Parathyroid adenoma (tissue), 2 donors: Measurements from ENCODE around the gene FBN2.

Experiments
- H2AFZ ChIP-seq: fragments of 300-600 bp; sonication (generic); one replicate; pipeline ENCODE4 v1.7.0; 2017; ENCODE audit warnings: antibody characterized with exemption, mild to moderate bottlenecking
- H3K27ac ChIP-seq: fragments of 300-600 bp; sonication (generic); one replicate; pipeline ENCODE4 v1.7.0; 2017
- H3K27me3 ChIP-seq: fragments of 300-600 bp; sonication (generic); one replicate; pipeline ENCODE4 v1.7.0; 2017; ENCODE audit warnings: low read length; ENCODE audit not compliant: control insufficient read depth, insufficient read depth
- H3K36me3 ChIP-seq: fragments of 300-600 bp; sonication (generic); one replicate; pipeline ENCODE4 v1.7.0; 2017; ENCODE audit warnings: low read length; ENCODE audit not compliant: control insufficient read depth, insufficient read depth
- H3K4me1 ChIP-seq: fragments of 300-600 bp; sonication (generic); one replicate; pipeline ENCODE4 v1.7.0; 2017; ENCODE audit warnings: control low read depth
- H3K4me2 ChIP-seq: fragments of 300-600 bp; sonication (generic); one replicate; pipeline ENCODE4 v1.7.0; 2017; ENCODE audit warnings: low read length
- H3K4me3 ChIP-seq: fragments of 300-600 bp; sonication (generic); one replicate; pipeline ENCODE4 v1.7.0; 2017; ENCODE audit warnings: low read depth, low read length
- H3K79me2 ChIP-seq: fragments of 300-600 bp; sonication (generic); one replicate; pipeline ENCODE4 v1.7.0; 2017; ENCODE audit warnings: control low read depth
- H3K9ac ChIP-seq: fragments of 300-600 bp; sonication (generic); one replicate; pipeline ENCODE4 v1.7.0; 2017; ENCODE audit warnings: mild to moderate bottlenecking
- H3K9me3 ChIP-seq: fragments of 300-600 bp; sonication (generic); one replicate; pipeline ENCODE4 v1.7.0; 2017; ENCODE audit warnings: low read length; ENCODE audit not compliant: control insufficient read depth
- TF ChIP-seq, protein P1 (sequence below): fragments of 300-600 bp; sonication (generic); IDR thresholded peaks from one replicate; pipeline ENCODE4 v1.7.0; 2017; ENCODE audit warnings: antibody characterized with exemption, mild to moderate bottlenecking
- donor health status: primary hyperparathyroidism.

Gene FBN2

DNA sequence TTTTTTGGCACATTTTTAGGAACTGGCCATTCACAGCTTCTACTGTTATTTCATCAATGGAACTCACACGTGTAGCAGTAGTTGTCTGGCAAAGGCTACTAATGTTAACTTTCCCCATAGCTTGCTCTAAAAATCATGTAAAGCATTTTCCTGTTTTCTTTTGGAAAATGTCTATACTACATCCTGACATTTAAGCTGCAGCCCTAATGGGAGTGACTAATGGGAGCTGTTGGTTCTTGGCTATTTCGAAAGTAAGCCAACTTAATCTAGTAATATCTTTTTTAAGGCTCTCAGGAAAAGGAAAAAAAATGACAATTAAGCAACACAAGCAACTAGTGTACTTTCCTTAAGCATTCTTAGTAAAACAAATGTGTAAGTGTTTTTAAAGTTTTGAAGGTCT, 285.3 kb downstream of the FBN2 start:
- no peaks in the 10 kb centered on the region for H3K36me3 ChIP-seq
- H3K27me3 ChIP-seq = no peaks in the 10 kb centered on the region
- H3K4me1 ChIP-seq = no peaks in the 10 kb centered on the region
- no peaks in the 10 kb centered on the region for H3K79me2 ChIP-seq
- H2AFZ ChIP-seq = no peak overlapping the region
- H3K9me3 ChIP-seq = no peaks in the 10 kb centered on the region
- H3K4me3 ChIP-seq = no peak overlapping the region
- no peak overlapping the region for H3K27ac ChIP-seq
- no peak overlapping the region for H3K4me2 ChIP-seq
- TF ChIP-seq, protein P1, sequence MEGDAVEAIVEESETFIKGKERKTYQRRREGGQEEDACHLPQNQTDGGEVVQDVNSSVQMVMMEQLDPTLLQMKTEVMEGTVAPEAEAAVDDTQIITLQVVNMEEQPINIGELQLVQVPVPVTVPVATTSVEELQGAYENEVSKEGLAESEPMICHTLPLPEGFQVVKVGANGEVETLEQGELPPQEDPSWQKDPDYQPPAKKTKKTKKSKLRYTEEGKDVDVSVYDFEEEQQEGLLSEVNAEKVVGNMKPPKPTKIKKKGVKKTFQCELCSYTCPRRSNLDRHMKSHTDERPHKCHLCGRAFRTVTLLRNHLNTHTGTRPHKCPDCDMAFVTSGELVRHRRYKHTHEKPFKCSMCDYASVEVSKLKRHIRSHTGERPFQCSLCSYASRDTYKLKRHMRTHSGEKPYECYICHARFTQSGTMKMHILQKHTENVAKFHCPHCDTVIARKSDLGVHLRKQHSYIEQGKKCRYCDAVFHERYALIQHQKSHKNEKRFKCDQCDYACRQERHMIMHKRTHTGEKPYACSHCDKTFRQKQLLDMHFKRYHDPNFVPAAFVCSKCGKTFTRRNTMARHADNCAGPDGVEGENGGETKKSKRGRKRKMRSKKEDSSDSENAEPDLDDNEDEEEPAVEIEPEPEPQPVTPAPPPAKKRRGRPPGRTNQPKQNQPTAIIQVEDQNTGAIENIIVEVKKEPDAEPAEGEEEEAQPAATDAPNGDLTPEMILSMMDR = no peak
- no peak overlapping the region for H3K9ac ChIP-seq

DNA sequence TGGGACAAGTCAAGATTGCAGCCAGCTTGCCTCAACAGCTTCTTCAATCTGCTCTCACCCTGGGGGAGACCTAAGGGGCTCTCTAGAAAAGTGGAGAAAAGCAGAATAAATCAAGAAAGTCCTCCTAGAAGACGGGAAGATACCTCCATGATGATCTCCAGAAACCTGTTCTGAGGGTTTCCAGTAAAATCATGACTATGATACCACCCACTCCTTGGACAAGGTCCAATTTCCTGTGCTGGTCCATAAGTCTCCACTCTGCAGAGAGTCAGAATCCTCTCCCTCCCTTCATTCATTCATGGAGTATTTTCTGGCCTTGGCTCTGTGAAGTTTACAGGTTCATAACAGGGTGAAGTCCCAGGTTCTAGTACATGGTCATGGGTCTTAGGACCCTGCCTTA, 285.8 kb downstream of the FBN2 start:
- Histone ChIP-seq H3K27ac (no peak overlapping the region), H3K79me2 (no peaks in the 10 kb centered on the region), H2AFZ (no peak overlapping the region), H3K27me3 (no peaks in the 10 kb centered on the region), H3K4me2 (no peak overlapping the region), H3K9me3 (no peaks in the 10 kb centered on the region), H3K4me1 (no peaks in the 10 kb centered on the region), H3K9ac (no peak overlapping the region), H3K36me3 (no peaks in the 10 kb centered on the region), H3K4me3 (no peak overlapping the region)
- TF ChIP-seq, protein P1 = no peak

DNA sequence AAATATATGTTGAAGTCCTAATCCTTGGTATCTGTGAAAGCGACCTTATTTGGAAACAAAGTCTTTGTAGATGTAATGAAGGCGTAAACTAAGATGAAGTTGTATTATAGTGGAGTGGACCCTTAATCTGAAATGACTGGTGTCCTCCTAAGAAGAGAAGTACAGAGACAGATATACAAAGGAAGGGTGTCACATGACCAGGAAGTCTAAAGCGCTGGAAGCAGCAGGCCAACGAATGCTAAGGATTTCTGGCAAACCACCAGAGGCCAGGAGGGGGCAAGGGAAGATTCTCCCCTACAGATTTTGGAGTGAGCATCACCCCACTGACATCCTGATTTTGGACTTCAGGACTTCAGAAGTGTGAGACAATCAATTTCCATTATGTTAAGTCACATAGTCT, 292.1 kb downstream of the FBN2 start:
- Histone ChIP-seq H3K36me3 (no peaks in the 10 kb centered on the region), H3K4me1 (no peaks in the 10 kb centered on the region), H3K27me3 (no peaks in the 10 kb centered on the region), H3K27ac (no peak overlapping the region), H3K79me2 (no peaks in the 10 kb centered on the region), H2AFZ (no peak overlapping the region), H3K4me2 (no peak overlapping the region), H3K9ac (no peak overlapping the region), H3K4me3 (no peak overlapping the region), H3K9me3 (no peaks in the 10 kb centered on the region)
- TF ChIP-seq, protein P1 = no peak

DNA sequence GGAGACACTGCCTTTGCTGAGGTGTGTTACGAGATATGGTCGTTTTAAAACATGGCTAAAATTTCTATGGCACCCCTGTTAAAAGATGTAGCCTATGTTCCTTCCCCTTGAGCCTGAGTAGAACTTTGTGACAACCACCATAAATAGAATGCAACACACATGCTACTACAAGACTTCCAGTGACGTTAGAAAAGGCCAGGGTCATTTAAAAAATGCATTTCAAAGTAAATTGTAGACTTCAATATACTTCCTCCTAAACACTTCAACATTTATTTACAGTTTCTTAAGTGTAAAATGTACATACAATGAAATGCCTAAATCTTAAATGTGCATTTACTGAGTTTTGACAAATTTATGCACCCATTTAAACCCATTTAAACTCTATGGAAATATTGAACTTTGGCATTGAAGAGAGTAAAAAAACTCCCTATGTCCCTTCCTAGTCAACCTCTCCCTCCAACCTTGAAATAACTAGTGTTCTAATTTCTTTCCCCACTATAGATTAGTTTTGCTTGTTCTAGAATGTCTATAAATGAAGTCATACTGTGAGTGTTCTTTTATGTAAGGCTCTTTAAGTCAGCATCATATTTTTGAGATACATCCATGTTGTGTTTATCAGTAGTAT, 294.0 kb downstream of the FBN2 start:
- H3K4me1 ChIP-seq = no peaks in the 10 kb centered on the region
- H3K27me3 ChIP-seq = no peaks in the 10 kb centered on the region
- no peaks in the 10 kb centered on the region for H3K9me3 ChIP-seq
- H2AFZ ChIP-seq = no peak overlapping the region
- H3K9ac ChIP-seq = no peak overlapping the region
- no peaks in the 10 kb centered on the region for H3K79me2 ChIP-seq
- no peaks in the 10 kb centered on the region for H3K36me3 ChIP-seq
- no peak overlapping the region for H3K4me2 ChIP-seq
- TF ChIP-seq, protein P1 = no peak
- no peak overlapping the region for H3K27ac ChIP-seq
- no peak overlapping the region for H3K4me3 ChIP-seq

DNA sequence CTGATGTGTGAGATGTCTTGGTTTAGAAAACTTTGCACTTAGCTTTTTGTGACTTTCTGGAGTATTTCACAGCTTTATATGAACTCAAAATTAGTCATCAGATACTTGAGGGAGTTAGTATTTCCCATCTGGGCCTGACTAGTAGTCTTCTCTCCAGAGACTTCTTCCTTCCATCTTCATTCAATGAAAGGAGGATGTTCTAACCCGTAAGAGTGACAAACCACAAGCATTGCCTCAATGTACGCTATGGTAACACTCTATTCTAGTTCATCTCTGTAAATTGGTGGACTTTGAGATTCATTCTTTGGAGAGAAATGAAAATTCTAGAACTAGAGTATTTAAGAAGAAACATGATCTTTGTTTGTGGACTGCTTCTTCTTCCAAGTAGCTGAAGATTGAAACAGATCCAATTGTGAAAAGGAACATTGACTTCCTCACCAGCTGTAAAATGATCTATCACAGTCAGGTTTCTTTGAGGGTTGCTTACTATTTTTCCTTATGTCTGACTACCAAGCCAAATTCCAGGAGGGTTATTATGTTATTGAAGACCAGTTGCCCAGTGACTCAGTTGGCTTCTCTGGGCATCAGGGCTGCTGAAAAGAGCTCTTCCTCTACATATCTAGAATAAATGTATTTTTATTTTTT, 296.9 kb downstream of the FBN2 start:
- no peak overlapping the region for H3K9ac ChIP-seq
- TF ChIP-seq, protein P1 = no peak
- H3K79me2 ChIP-seq = no peaks in the 10 kb centered on the region
- no peaks in the 10 kb centered on the region for H3K36me3 ChIP-seq
- no peak overlapping the region for H3K27ac ChIP-seq
- no peaks in the 10 kb centered on the region for H3K27me3 ChIP-seq
- no peak overlapping the region for H3K4me2 ChIP-seq
- H3K9me3 ChIP-seq = no peaks in the 10 kb centered on the region
- H3K4me1 ChIP-seq = no peaks in the 10 kb centered on the region
- H3K4me3 ChIP-seq = no peak overlapping the region
- no peak overlapping the region for H2AFZ ChIP-seq
